ENCODE data around the gene DNMT3A.

DNMT3A gene

DNA sequence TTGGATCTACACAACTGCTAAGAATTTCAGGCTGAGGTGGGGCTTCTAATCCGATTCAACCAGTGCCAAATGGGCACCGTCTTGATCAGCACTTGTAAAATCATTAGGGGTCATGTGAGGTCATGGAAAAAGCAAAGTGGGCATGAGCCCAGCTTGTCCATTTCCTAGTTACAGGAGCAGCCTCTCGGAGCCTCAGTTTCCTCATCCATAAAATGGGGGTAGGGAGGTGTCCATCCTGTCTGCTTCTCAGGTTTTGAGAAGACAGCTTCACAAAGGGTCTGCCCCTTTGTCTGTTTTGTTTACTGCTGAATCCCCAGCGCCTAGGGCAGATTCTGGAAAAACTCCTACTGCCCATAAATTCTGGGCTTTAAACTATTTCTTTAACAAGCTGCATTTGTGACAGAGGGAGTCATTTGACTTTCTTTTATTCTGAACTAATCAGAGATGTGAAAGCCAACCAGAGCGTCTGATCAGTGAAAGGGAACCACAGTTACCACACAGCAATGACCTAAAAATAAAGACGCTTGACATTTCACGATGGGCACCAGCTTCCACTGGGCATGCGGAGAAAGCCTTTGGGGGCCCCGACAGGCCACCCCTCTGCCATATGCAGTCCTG, 38.9 kb downstream of the DNMT3A start:
- peak; percentile 64 for DNase-seq

DNA sequence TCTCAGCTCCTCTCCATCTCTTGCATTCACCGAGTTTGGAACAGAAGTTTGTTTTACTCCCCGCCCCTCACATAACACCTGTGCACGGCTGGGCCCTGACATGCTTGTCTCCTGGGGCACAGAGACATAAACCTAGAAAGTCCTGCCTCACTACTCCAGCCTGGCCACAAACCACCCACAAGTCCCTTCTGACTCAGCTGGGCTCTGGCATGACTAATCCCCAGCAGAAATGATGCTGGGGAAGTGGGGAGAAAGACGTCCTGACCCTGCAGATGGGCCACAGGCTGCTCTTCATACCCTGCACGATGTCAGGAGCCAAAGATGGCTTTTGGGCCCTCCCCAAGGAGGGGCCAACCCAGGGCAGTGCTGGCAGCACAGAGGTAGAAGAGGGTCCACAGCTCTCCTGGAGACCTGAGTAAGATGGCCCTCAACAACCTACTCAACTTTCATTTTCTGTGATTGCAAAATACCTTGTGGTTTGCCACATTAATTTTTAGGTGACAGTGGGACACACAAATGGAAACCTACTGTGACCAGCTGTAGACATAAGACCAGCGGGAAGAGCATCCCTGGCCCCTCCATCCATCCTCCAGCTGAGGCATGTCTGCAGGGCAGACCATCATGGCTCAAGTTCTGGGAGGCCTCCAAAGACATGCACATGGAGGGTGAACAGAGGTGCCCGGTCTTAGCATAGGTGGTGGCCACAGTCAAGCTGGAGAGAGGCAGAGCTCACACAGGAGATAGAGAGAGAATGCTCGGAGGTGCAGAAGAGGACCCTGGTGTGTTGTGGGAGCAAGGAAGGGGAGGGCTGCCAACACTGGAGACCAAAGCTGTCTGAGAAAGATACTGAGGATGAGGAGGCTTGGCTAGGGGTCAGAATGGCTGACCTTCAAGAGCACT, 40.0 kb downstream of the DNMT3A start:
- DNase-seq, result peak; percentile 95

DNA sequence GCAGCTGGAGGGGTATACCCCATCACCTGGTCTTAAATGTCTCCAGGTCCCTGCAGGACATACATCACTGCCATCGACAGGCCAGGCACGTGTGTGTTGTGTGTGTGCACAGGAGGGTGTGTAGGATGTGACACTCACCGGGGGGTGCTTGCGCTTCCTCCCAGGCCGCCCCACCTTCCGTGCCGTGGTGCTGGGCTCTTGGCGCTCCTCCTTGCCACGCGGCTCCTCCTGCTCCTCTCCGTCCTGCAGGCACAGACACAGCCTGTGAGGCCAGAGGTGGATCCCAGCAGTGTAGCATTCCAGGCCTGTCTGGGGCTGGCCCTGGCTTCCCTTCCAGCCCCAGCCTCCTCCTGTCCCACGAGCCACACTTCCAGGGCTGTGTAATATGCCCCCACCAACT, 41.7 kb downstream of the DNMT3A start:
- no peak for DNase-seq

DNA sequence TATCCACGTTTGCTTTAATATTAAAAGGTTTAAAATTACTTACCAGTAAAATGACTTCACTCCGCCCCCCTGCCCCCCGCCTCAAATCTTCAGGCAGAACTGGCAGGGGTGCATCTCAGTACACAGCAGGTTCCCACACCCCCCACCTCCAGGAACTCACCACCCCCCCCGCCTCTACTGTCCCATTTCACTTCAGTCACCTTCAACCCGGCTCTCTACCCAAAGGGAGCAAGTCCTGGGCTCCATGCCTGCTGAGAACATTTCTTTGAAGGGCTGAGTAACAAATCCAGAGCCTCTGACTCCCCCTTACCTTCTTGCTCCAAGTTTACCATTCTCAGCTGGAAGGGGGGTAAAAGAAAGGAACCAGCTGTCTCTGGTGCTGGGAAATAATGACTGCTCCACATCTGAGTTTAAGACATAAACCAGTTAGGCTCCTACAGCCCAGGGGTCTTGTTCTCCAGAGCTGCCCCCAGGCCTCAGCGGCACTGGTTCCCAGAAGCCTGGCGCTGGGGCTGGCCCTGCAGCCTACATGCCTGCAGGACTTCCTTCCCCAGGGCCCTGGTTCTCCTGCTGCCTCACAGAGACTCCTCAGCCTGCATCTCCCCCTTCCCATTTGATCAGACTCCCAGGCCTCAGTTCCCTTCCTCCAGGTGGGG, 42.8 kb downstream of the DNMT3A start:
- DNase-seq, result no peak

DNA sequence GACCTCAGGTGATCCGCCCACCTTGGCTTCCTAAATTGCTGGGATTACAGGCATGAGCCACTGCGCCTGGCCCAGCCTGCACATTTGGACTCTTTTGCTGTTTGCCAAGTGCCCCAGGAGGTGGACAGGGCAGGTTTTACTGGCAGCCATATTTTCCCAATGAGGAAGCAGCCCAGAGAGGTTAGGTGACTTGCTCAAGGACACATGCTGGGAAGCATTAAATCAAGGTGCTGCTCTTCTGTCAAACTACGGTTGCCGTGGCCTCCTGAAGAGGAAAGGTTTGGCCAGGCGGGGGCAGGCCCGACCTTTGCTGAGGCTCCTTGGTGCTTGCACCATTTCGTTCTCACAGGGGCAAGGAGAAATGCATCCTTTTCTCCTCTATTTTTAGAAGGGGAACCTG, 44.0 kb downstream of the DNMT3A start:
- peak; percentile 15 for DNase-seq

DNA sequence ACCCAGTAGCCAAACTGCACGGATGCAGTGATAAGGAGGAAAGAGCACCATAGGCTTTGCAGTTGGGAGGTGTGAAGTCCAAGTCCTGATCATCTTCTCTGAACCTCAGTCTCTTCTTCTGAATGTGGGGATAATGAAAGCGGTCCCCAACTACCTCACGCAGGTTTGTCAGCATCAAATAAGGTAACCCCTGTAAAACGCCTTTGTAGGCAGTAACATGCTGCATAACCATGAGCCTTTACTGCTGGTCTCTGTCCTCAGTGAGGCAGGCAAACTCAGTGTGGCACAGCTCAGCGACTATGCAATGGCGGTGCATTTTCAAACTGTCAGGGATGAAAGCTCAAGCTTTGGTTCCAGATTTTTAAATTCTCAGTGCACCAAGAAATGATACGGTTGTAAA, 46.1 kb downstream of the DNMT3A start:
- no peak for DNase-seq

DNA sequence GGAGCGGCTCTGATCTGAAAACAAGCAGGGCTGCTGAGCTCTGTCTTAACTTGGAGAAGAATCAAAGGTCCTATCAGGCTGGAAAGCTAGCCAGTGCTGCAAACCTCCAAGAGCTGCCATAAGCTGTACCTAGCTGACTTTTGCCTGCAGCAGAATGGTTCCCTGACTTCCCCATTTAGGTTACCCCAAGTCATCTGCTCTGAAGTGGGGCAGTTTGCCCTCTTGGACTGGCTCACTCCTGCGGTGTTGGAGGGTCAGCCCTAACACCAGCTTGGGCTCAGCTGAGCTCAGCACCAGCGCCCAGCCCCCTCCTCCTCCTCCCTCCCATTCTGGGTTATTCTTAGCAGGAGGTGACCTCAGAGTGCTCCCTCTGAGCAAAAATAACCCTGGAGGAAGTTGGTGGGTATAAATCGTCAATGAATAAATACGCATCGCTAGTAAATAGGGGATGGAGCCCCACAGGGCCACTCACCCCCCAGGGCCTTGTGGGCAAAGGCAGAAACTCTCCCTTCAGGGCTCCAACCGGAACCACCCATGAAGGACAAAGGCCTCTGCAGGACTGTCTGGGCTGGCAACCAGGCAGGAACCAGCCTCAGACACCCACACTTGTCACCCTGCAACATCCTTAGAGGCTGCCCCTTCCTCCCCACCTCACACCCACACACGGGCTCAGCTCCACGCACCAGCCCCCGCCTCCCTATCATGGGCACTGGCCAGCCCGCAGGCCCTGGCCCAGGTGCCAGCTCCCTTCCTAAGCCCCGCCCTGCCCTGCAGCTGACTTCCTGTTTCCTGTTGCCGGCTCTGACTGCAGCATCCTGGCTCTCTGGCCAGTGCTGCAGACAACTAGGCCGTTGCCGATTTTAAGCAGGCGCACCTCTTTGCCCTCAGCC, 46.9 kb downstream of the DNMT3A start:
- peak; percentile 88 for DNase-seq

DNA sequence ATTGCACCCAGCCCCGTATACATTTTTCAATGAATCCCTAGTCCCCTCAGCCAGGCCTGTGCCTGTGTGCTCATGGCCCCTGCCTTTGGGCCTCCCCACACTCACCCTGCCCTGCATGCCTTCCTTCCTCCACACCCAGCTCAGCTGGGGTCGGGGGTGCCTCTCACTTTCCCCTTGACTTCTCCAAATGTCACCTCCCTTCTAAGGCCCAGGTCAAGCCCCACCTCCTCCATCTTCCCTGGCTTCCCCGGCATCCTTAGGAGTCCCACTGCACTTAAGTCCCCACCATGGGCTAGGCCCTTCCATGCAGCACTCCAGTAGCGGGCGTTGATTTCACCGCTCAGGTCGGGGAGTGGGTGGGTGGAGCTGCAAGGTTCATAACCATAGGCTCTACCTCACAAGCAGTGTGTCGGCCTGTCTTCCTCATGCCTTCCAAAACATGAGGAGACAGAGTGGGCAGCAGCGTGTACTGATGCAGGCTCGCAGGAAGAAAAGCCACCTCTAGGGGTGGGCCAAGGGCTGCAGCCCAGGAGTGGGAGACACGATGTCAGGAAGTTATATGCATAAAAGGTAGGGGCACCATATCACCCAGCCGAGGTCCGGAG, 47.7 kb downstream of the DNMT3A start:
- no peak for DNase-seq

DNA sequence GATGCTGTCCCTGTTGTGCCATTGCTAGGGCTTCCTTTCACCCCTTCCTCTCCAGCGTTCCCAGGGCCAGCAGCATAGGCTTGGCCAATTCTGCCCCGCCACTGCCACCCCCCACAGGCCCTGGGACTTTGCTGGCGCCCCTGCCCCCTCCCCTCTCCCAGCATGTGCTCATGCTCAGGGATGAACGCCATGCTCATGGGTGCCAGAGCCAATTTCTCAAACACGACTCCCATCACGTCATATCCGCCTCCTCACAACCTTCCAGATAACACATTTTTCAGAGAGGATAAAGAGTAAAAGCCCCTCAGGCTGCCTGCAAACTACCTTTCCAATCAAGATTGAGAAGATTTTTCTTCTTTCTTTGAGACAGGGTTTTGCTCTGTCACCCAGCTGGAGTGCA, 48.6 kb downstream of the DNMT3A start:
- DNase-seq, result no peak

DNA sequence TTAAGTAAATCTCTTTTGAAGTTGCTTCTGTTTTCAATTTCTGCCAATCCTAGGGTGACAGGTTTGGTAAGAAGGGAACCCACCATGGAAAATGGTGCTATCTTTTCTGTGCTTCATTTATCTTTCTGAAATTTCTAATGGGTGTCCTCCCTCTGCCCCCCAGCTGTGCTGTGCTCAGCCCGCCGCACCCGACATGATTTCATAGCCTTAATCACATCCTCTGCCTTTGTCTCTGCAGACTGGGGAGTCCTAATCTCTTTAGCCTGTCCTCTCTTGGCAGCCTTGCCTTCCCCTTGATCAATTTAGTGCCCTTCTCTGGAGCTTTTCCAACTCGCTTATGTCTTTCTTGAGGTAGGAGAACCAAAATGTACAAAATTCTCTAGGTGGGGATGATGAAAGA, 49.3 kb downstream of the DNMT3A start:
- no peak for DNase-seq

DNA sequence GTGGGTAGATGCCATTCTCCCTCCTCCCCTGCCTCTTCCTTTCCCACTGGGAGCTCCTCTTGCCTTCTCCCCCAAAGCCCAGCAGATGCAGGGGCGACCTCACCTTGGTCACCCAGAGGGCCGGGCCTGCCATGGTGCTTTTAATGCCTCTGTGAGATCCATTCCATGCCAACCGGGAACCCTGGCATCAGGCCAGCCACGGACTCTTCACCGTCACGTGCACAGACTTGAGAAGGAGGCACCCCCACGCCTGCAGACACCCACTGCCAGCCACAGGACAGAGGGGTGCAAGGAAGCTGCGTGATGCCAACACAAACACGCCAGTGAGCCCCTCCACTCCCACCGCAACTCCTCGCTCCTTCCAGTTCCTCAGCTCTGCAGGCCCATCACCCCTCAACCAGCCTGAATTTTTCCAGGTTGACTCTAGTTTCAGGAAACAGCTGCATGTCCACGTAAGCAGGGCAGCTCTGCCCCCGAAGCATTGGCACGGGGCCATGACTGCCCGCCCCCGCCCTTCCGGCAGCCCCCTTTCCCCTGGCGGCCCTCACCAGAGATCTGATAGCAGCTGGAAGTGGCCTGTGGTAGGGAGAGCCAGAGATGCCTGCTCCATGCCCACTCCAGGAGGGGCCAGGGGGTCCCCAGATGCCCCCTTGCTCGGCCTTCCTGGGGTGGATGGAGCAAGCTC, 50.8 kb downstream of the DNMT3A start:
- no peak for DNase-seq

DNA sequence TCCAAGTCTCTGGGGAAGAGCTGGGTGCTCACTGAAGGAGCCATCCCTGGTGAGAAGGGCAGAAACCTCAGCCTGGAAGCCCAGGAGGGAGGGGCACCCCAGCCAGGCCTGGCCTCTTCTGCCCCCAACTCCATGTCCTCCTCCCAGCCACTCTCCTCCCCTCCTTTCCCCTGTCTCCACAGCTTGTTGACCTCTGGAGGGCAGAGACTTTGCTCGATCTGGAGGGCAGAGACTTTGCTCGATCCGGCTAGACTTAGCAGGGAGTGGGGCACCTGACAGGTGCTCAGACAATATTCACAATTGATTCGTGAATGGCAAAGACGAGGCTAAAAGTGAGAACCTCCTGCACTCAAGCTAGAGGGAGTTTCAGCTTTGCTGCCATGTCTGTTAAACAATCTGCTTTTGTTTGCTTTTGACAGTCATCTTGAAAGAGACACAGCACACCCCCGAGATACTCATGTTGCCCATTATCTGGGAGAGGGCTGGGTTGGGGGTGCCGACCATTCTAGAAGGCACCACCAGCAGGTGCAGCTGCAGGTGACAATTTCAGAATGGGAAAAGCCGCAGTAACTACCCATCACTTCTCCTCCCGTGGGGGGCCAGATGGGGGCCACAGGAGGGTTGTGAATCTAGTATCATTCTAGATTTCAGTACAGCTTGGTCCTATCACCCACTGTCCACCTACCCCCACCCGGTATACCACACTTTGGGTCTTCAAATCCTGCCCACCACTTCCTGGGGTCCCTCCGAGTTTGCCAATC, 54.8 kb downstream of the DNMT3A start:
- DNase-seq, result no peak

DNA sequence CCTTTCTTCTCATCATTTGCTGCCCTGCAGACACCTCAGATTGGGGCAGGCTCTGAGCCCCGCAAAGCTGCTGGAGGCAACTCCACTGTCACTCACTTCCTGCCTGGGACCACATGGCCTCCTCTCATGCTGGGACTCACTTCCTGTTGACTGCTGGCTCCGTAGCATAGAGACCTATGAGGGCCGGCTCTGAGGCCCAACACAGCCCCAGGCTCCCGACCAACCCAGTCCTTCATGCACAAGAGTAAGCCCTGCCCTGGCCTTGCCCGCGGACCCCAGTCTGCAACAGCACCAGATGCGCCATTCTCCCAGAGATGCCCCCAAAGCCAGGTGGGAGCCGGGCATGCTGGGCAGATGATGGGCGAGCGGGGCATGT, 55.7 kb downstream of the DNMT3A start:
- peak; percentile 78 for DNase-seq

DNA sequence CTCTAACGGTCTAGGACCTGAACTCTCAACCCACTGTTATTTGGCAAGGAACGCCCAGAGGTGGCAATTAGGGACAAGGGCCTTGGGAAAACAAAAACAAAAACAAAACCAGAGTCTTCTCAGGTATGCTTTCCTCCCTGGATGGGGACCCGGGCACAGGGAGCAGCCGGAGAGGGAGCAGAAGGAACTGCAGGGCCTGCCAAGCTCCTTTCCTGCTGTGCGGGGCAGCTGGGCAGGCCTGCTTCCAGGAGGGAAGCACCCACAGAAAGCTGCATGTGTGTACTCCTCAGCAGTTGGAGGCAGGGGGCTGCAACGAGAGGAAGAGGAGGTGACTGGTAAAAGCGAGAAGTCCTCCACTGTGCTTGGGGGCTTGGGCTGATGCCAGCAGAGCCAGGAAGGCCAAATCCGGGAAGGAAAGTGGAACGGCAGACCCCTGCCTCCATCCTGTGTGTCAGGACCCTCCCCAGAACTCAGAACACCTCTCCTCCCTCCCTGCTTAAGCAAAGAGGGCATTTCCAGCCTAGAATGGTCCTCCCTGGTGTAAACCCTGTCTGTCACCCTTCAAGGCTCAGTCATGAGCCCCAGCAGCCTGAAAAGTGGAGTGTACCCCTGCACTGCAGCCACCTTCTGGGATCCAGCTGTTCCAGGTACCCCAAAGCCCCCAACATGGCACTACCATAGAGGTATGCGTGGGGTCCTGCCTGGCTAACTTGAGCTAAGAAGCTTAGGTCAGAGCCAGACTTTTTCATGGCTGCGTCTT, 56.3 kb downstream of the DNMT3A start:
- DNase-seq, result no peak

DNA sequence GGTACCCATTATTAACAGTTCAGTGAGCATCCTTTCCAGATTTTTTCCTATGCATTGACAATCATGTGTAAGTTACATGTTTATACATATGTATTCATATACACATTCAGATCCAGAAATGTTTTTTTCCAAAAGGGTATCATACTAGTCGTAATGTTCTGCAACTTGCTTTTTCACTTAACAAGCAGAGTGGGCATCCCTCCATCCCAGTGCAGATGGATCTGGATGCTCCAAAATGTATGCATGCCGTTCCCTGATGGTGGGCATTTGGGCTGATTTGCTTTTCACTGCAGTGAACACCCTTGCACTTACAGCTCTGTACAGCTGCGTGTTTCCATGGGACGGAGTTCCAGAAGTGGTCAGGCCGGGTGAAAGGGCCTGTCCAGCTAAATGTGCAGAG, 57.0 kb downstream of the DNMT3A start:
- DNase-seq, result no peak

DNA sequence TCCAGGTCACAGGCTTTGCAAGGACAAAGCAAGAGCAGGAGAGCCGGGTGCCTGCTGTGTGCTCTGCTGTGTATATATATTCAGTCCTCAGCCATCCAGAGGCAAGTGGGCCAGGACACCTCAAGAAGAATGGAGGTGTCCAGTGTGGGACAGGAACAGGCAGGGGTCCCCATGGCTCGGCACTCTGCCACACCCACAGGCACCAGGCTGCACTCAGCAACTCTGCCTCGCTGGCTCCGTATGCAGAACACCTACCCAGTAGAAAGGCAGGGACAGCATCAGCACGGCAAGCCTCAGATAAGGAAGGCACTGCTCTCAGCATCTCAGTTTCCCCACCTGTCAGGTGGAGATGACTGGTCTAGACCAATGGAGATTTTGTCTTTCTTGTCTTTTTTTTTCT, 57.8 kb downstream of the DNMT3A start:
- DNase-seq, result no peak

DNA sequence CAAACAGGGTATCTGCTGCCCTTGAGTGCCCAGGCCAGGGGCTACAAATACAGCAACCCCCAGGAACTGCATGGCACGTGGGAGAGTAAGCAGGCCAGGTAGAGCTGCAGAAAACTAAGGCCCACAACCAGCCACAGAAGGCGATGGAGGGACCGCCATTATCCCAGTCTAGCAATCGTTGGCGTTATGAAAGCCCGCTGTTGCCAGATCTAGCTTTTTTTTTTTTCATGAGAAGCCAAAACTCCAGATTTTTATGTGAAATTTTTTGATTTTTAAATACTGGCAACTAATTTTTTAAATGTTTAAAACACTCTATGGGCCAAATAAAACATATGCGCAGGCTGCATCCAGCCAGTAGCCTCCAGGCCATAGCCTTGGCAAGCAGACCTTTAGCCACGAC, 59.8 kb downstream of the DNMT3A start:
- no peak for DNase-seq

DNA sequence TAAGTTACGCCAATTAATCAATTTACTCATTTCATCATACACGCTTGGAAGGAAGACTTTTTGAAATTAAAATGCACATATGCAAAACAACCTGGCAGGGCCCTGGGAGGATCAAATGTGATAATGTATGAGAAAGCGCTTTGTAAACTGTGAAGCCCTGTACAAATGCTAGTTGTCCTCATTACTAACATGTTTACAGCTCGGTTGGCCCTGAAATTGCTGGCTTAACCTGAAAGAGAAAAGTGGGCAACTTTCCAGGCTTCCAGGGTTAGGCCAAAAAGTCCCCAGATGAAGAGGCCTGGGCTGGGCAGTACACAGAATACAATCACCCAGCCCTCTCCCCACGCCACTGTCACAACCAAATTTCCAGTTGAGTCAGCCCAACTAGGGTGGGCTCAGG, 60.2 kb downstream of the DNMT3A start:
- DNase-seq, result no peak

DNA sequence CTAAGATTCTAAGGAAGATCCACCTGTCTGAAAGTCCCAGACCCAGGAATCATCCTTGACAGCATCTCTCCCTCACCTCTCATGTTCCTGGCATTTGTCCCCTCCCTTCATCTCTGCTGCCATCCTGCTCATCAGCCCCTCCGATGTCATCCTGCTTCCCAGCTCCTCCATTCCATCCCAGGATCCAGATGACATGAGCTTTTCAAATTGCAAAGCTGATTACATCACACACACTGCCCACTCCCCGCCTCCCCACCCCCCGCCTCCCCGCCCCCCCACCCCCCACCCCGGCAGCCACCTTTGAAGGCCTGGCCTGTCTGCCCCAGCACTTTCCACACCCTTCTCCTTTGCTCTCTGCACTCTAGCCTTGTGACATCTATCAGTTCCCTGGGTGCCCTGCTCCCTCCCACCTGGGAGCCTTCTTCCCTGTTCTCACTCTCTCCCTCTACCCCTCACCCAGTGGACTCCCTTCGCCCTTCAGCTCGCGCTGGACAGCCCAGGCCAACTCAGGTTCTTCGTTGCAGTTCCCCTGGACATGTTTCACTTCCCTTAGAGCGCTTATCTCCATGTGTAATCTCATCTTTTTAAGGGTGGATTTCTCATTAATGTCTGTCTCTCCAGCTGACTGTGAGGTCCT, 61.6 kb downstream of the DNMT3A start:
- DNase-seq, result peak; percentile 71

DNA sequence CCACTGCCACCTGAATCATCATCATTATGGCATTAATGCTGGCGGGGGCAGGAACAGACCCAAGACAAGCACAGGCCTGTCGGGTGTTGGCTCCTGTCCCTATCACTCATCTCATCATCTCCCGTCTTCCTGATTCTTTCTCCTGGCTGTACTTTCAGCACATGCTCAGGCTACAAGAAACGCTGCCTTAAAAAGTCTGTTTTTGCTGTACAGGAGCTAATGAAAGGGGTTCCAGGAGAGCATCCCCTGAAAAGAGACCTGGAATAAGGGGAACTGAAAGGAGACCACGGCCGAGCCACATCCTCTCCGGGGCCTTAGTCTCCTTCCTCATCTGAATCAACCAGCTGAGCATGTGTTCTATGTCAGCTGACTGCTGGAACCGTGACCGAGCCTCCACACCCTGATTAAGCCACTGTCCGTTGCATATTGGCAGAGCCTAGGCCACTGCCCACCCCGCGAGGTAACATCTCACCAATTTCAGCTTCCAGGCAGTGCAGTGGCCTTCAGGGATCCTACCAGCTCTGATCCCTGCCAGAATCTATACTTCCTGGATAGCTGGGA, 62.6 kb downstream of the DNMT3A start:
- peak; percentile 95 for DNase-seq
